GM10266 (cell line): ENCODE data around the gene C1S.
A peak's percentile ranks its signal among the peaks of the same experiment; 100 is the strongest.

Experiments used
- DNase-seq: peaks from one replicate; pipeline ENCODE4 v3.0.0; 2012; ENCODE audit errors: extremely low spot score
- CTCF ChIP-seq: IDR thresholded peaks from 2 replicates; pipeline ENCODE4 v1.5.1; 2012; ENCODE audit warnings: mild to moderate bottlenecking, low read depth; ENCODE audit not compliant: control insufficient read depth, insufficient read depth; ENCODE audit errors: missing control alignments

Gene C1S

DNA sequence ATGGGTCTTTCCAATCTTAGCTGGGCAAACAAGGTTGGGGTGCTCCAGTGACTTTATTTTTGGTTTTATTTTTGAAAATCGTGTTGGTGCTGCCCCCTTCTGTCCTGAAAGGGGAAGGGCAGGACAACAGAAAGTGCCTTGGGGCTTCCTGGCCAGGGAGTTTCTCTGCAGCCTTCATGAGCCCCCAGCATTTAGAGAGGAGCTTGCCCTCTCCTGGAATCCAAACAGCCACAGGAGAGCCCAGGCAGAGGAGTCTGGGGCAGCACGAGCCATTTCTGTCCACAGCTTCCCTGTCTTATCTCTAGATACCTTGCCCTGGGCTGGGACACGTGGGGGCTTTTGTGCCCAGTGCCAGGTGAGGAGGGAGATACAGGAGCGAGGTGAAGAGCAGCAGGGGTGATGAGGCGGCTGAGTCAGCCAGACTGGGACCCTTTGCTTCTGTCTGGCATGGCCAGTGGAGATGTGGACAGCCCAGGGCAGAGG is 52.9 kb downstream of the C1S start:
- peak; percentile 85 for TF ChIP-seq CTCF
- peak; percentile 64 for DNase-seq

DNA sequence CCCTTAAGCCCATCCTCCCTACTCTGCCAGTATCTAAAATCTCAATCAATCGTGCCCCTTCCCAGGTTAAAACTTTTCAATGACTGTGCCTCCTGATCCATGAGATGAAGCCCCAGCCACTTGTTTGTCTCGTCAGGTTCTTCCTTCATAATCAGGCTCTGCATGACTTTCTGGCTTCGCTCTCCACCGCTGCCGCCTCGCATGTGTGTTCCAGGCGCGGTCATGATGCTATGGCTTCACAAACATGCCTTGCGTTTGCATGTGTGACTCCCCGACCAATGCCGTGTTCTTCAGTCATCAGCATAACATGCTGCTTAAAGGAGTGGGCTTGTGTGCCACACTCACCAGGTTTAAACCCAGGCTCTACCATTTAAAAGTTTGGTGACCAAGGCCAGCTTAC is 53.5 kb downstream of the C1S start:
- no peak for TF ChIP-seq CTCF
- DNase-seq = no peak

DNA sequence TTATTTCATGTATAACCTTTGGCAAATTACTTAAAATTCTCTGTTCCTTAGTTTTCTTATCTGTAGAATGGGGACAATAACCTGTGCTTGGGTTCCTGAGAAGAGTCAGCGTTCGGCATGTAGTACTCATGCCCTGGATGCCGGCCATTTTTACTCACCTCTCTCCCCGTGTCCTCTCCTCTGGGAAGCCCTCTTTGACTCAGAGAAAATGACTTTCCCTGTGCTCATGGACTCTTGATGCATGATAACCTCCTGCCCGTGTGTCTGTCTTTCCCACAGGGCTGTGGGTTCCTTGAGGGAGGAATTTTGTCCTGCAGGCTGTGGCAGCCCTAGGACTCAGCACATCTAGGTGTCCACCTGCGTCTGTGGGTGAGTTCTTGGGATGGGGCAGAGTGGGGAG is 54.3 kb downstream of the C1S start:
- no peak for DNase-seq

DNA sequence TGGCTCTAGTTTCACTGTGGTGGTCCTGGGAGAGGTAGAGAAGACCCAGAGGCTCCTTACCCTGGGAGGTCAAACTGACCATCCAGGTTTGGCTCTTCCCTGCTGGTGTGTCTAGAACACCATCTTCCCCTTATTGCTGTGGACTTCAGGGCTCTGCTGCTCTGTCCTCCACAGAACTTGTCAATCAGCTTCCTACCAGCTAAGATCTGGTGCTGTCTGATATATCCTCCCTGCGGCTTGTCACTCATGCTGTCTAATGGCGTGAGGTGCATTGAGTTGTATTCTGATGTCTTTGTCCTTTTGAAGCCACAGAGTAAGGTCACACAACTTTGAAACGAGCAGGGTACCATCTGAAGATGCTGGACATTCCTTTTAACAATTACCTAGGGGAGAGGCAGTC is 55.7 kb downstream of the C1S start:
- no peak for TF ChIP-seq CTCF
- DNase-seq = no peak

More for the DNA sequence above, 54.3 kb downstream of the C1S start:
- no peak for TF ChIP-seq CTCF

GRCh38 chr12:7116916-7117315 is 56.4 kb downstream of the C1S start:
- no peak for TF ChIP-seq CTCF
- no peak for DNase-seq

DNA sequence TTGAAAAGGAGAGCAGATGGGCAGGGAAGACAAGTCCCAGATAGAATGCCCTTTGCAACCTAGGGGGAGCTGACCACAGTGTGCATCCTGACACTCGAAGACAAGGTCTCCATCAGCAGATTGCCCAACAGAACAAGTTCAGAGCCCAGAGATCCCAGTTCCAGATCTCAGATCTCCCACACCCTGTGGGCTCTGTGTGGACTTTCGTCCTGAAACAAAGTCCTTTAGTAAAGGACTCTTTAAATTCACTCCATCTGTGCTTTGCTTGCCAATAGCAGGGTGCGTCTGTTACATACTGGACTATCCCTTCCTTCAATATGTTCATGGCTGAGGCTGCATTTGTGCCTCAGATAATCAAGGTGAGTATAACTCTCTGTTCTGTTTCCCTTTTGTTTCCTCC is 57.2 kb downstream of the C1S start:
- no peak for DNase-seq
- TF ChIP-seq CTCF = no peak

GRCh38 chr12:7118881-7119280 is 58.4 kb downstream of the C1S start:
- TF ChIP-seq CTCF = no peak
- DNase-seq = no peak
